H9 (cell line): ENCODE results near the gene ARRDC1. TPM values are rescaled to one million over a fixed set of nuclear protein-coding genes. Genes with fewer than 3 reads are reported as not detected.

ENCODE experiments used
- DNase-seq: peaks from one replicate; pipeline ENCODE4 v3.0.0-alpha.2; 2017
- H2AFZ ChIP-seq: one replicate; pipeline ENCODE4 v1.6.1; 2013; ENCODE audit warnings: mild to moderate bottlenecking, low read length, control low read depth, moderate library complexity
- H2AK5ac ChIP-seq: 2 replicates; pipeline ENCODE4 v1.6.1; 2013; ENCODE audit warnings: low read length, control low read depth, mixed read lengths; ENCODE audit not compliant: insufficient read length
- H2BK120ac ChIP-seq: one replicate; pipeline ENCODE4 v1.6.1; 2013; ENCODE audit warnings: low read depth, mild to moderate bottlenecking, low read length, control low read depth, inconsistent platforms; ENCODE audit not compliant: poor library complexity, severe bottlenecking
- H2BK12ac ChIP-seq: 2 replicates; pipeline ENCODE4 v1.6.1; 2013; ENCODE audit warnings: low read length, control low read depth, mixed read lengths, low read depth; ENCODE audit not compliant: insufficient read length
- H2BK15ac ChIP-seq: 2 replicates; pipeline ENCODE4 v1.6.1; 2013; ENCODE audit warnings: low read depth, low read length, control low read depth
- H2BK20ac ChIP-seq: one replicate; pipeline ENCODE4 v1.6.1; 2013; ENCODE audit warnings: low read depth, mild to moderate bottlenecking, low read length, control low read depth, inconsistent platforms; ENCODE audit not compliant: poor library complexity, severe bottlenecking
- H2BK5ac ChIP-seq: 2 replicates; pipeline ENCODE4 v1.6.1; 2013; ENCODE audit warnings: low read length, control low read depth, mixed read lengths; ENCODE audit not compliant: insufficient read length
- H3K14ac ChIP-seq: 2 replicates; pipeline ENCODE4 v1.6.1; 2013; ENCODE audit warnings: low read length, control low read depth; ENCODE audit not compliant: insufficient read depth
- H3K18ac ChIP-seq: 2 replicates; pipeline ENCODE4 v1.6.1; 2013; ENCODE audit warnings: low read depth, mild to moderate bottlenecking, mixed read lengths, low read length, control low read depth; ENCODE audit not compliant: insufficient read length
- H3K23ac ChIP-seq: 2 replicates; pipeline ENCODE4 v1.6.1; 2013; ENCODE audit warnings: low read length, control low read depth, mixed read lengths, low read depth; ENCODE audit not compliant: insufficient read length
- H3K23me2 ChIP-seq: 2 replicates; pipeline ENCODE4 v1.6.1; 2013; ENCODE audit warnings: low read depth, mild to moderate bottlenecking, mixed read lengths, low read length, control low read depth; ENCODE audit not compliant: insufficient read length, poor library complexity, severe bottlenecking
- H3K27ac ChIP-seq: 2 replicates; pipeline ENCODE4 v1.5.1; 2013; ENCODE audit warnings: low read length, control low read depth, mixed read lengths, low read depth; ENCODE audit not compliant: insufficient read length
- H3K27me3 ChIP-seq: 2 replicates; pipeline ENCODE4 v1.6.1; 2013; ENCODE audit warnings: low read length, control low read depth, inconsistent platforms; ENCODE audit not compliant: insufficient read depth
- H3K4ac ChIP-seq: 2 replicates; pipeline ENCODE4 v1.6.1; 2013; ENCODE audit warnings: low read depth, mild to moderate bottlenecking, control low read depth, inconsistent platforms, low read length, moderate library complexity
- H3K4me1 ChIP-seq: 2 replicates; pipeline ENCODE4 v1.6.1; 2013; ENCODE audit warnings: low read length, control low read depth, inconsistent platforms; ENCODE audit not compliant: insufficient read depth
- H3K4me2 ChIP-seq: 2 replicates; pipeline ENCODE4 v1.6.1; 2013; ENCODE audit warnings: low read length, control low read depth, mixed read lengths; ENCODE audit not compliant: insufficient read length, insufficient read depth
- H3K56ac ChIP-seq: 2 replicates; pipeline ENCODE4 v1.6.1; 2013; ENCODE audit warnings: low read depth, mild to moderate bottlenecking, mixed read lengths, low read length, control low read depth; ENCODE audit not compliant: insufficient read length
- H3K79me1 ChIP-seq: 2 replicates; pipeline ENCODE4 v1.6.1; 2013; ENCODE audit warnings: low read depth, mild to moderate bottlenecking, moderate library complexity, low read length, control low read depth, inconsistent platforms; ENCODE audit not compliant: insufficient read depth, poor library complexity, severe bottlenecking
- H3K79me2 ChIP-seq: 2 replicates; pipeline ENCODE4 v1.6.1; 2013; ENCODE audit warnings: low read length, control low read depth, inconsistent platforms; ENCODE audit not compliant: insufficient read depth
- H3K9ac ChIP-seq: 2 replicates; pipeline ENCODE4 v1.6.1; 2013; ENCODE audit warnings: low read length, control low read depth, mixed read lengths; ENCODE audit not compliant: insufficient read length; ENCODE audit errors: extremely low read depth
- H3K9me3 ChIP-seq: one replicate; pipeline ENCODE4 v1.6.1; 2013; ENCODE audit warnings: low read depth, low read length, inconsistent platforms; ENCODE audit not compliant: control insufficient read depth
- H3T11ph ChIP-seq: one replicate; pipeline ENCODE4 v1.6.1; 2013; ENCODE audit warnings: mild to moderate bottlenecking, low read length, control low read depth, inconsistent platforms
- H4K20me1 ChIP-seq: one replicate; pipeline ENCODE4 v1.6.1; 2013; ENCODE audit not compliant: control insufficient read depth, insufficient read length, insufficient read depth
- H4K5ac ChIP-seq: 2 replicates; pipeline ENCODE4 v1.6.1; 2013; ENCODE audit warnings: low read depth, mild to moderate bottlenecking, mixed read lengths, low read length, control low read depth; ENCODE audit not compliant: insufficient read length
- H4K8ac ChIP-seq: replicated peaks from 2 replicates; pipeline ENCODE4 v1.6.1; 2013; ENCODE audit warnings: low read length, control low read depth, mixed read lengths, low read depth; ENCODE audit not compliant: insufficient read length
- H4K91ac ChIP-seq: 2 replicates; pipeline ENCODE4 v1.6.1; 2013; ENCODE audit warnings: low read depth, mild to moderate bottlenecking, moderate library complexity, mixed read lengths, low read length, control low read depth; ENCODE audit not compliant: insufficient read length
- H3K27ac Mint-ChIP-seq, 3 experiments: 2 replicates in 2 of 3; 3 replicates in 1 of 3; pipeline ENCODE4 v1.8.0; 2020 to 2021; ENCODE audit warnings: mixed read lengths in 3 of 3, mild to moderate bottlenecking in 1 of 3, moderate library complexity in 1 of 3
- H3K27me3 Mint-ChIP-seq: 2 replicates; pipeline ENCODE4 v1.8.0; 2021; ENCODE audit warnings: low read depth, mild to moderate bottlenecking, moderate library complexity, mixed read lengths
- H3K36me3 Mint-ChIP-seq, 3 experiments: 2 replicates in 2 of 3; 3 replicates in 1 of 3; pipeline ENCODE4 v1.8.0; 2020 to 2021; ENCODE audit warnings: low read depth in 3 of 3, mixed read lengths in 3 of 3; ENCODE audit not compliant: insufficient read depth in 1 of 3
- H3K4me1 Mint-ChIP-seq, 2 experiments: 2 replicates each; pipeline ENCODE4 v1.8.0; 2020; ENCODE audit warnings: mixed read lengths in 2 of 2
- H3K4me3 Mint-ChIP-seq, 2 experiments: 2 replicates in 1 of 2; 3 replicates in 1 of 2; pipeline ENCODE4 v1.8.0; 2020 to 2021; ENCODE audit warnings: mild to moderate bottlenecking in 2 of 2, mixed read lengths in 2 of 2, moderate library complexity in 1 of 2
- H3K9me3 Mint-ChIP-seq, 2 experiments: 2 replicates in 1 of 2; 3 replicates in 1 of 2; pipeline ENCODE4 v1.8.0; 2020; ENCODE audit warnings: mild to moderate bottlenecking in 2 of 2, mixed read lengths in 2 of 2, moderate library complexity in 1 of 2
- WGBS: extraction: QIAGEN DNeasy Blood & Tissue Kit; methylation state at CpG from one replicate; pipeline ENCODE4 v1.1.7; 2013; ENCODE audit warnings: missing lambda C conversion rate, low lambda C conversion rate, mixed read lengths; ENCODE audit not compliant: insufficient read length; ENCODE audit errors: extremely low coverage; 5-methylcytosine and 5-hydroxymethylcytosine counted together
- total RNA-seq: library from RNA; stranded (reverse); gene quantifications from 2 replicates; pipeline ENCODE4 v1.2.1, GENCODE V29; 2021
- TF ChIP-seq, protein P1 (sequence below): fragments of 200-600 bp; sonication (generic); conservative IDR thresholded peaks from 3 replicates; pipeline ENCODE4 v1.8.0; 2021; ENCODE audit warnings: antibody characterized with exemption, mild to moderate bottlenecking

Gene ARRDC1
- total RNA-seq, 1 experiment from 2014 or later: 34.4 TPM

DNA sequence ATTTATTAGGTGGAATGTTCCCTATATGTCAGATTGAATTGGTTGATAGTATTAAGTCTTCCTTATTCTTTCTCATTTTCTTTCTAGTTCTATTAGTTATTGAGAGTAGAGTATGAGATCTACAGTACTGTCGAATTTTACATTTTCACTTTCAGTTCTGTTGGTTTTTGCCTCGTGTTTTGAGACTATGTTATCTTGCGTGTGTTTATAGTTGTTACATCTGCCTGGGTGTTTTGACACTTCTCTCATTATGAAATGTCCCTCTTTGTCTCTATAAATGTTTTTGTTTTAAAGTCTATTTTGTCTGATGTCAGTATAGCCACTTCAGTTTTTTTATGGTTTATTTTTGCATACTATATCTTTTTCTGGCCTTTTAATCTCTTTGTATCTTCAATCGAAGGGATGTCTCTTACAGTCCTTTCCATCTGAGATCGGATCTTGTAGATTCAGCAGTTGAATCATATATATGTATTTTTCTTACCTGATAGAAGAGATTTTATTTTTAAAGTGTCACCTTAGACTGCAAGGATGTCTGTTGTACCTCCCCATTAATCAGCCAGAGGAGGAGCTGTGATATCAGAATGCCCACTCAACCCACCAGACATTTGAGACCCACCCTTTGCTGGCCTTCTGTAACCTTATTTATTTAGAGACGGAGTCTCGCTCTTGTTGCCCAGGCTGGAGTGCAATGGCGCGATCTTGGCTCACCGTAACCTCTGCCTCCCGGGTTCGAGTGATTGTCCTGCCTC is 34.0 kb downstream of the ARRDC1 start:
- TF ChIP-seq, protein P1, sequence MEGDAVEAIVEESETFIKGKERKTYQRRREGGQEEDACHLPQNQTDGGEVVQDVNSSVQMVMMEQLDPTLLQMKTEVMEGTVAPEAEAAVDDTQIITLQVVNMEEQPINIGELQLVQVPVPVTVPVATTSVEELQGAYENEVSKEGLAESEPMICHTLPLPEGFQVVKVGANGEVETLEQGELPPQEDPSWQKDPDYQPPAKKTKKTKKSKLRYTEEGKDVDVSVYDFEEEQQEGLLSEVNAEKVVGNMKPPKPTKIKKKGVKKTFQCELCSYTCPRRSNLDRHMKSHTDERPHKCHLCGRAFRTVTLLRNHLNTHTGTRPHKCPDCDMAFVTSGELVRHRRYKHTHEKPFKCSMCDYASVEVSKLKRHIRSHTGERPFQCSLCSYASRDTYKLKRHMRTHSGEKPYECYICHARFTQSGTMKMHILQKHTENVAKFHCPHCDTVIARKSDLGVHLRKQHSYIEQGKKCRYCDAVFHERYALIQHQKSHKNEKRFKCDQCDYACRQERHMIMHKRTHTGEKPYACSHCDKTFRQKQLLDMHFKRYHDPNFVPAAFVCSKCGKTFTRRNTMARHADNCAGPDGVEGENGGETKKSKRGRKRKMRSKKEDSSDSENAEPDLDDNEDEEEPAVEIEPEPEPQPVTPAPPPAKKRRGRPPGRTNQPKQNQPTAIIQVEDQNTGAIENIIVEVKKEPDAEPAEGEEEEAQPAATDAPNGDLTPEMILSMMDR: no peak
- H3K79me2 ChIP-seq: peaks cover 47% of the 10 kb centered on the region; the same call in 1 of the 2 replicates
- H3K27me3 ChIP-seq: no peaks in the 10 kb centered on the region
- H3K79me1 ChIP-seq: peaks cover 18% of the 10 kb centered on the region
- Mint-ChIP-seq H3K4me1 (peaks cover under 1 to 6% of the 10 kb centered on the region in 2 experiments), H3K4me3 (no peak overlapping the region), H3K27ac (peak overlapping the region in 1 of 3 experiments; percentile 38; a peak in 2 of 7 replicates), H3K36me3 (peaks cover 6 to 28% (median 15%) of the 10 kb centered on the region in 3 experiments; a peak in 6 of 7 replicates), H3K27me3 (no peaks in the 10 kb centered on the region), H3K9me3 (no peaks in the 10 kb centered on the region; a peak in 1 of 5 replicates)
- H2BK12ac ChIP-seq: no peak overlapping the region
- no CpG with 5 or more reads among the region's 12 CpGs for WGBS
- no peak overlapping the region for H3K27ac ChIP-seq
- no peak overlapping the region for H2BK15ac ChIP-seq
- H3K14ac ChIP-seq: no peak overlapping the region
- no peak overlapping the region for H4K8ac ChIP-seq
- no peak overlapping the region for H3K18ac ChIP-seq
- no peaks in the 10 kb centered on the region for H4K20me1 ChIP-seq
- H3K23ac ChIP-seq: no peak overlapping the region
- H4K5ac ChIP-seq: no peak overlapping the region
- no peak overlapping the region for H2AK5ac ChIP-seq
- no peak overlapping the region for H2AFZ ChIP-seq
- H3K4me2 ChIP-seq: no peak overlapping the region
- H3K23me2 ChIP-seq: no peaks in the 10 kb centered on the region
- H2BK120ac ChIP-seq: no peak overlapping the region
- no peak overlapping the region for H3K9ac ChIP-seq
- H2BK20ac ChIP-seq: no peak overlapping the region
- H3K9me3 ChIP-seq: no peaks in the 10 kb centered on the region
- no peak overlapping the region for H3K56ac ChIP-seq
- H2BK5ac ChIP-seq: no peak overlapping the region
- H3K4ac ChIP-seq: no peak overlapping the region
- H4K91ac ChIP-seq: no peak overlapping the region
- H3T11ph ChIP-seq: no peak overlapping the region
- no peaks in the 10 kb centered on the region for H3K4me1 ChIP-seq
- DNase-seq: no peak
